RWPE2 (cell line): ENCODE results near the gene CRPPA.

Experiments used
- ATAC-seq: fragments of 200-7000 bp; cut with Tn5 transposase; 3 replicates; pipeline ENCODE4 v1.9.1; 2021; ENCODE audit warnings: low read depth
- DNase-seq: peaks from one replicate; pipeline ENCODE4 v3.0.0-alpha.2; 2020; ENCODE audit warnings: low spot score
- H3K27ac ChIP-seq: fragments of 450-650 bp; 2 replicates; pipeline ENCODE4 v1.5.1; 2017; ENCODE audit warnings: mild to moderate bottlenecking; ENCODE audit not compliant: poor library complexity, severe bottlenecking
- H3K27me3 ChIP-seq: fragments of 250-450 bp; sonication (Bioruptor Pico); 2 replicates; pipeline ENCODE4 v1.5.1; 2021; ENCODE audit warnings: mild to moderate bottlenecking, moderate library complexity; ENCODE audit not compliant: insufficient read depth, poor library complexity, severe bottlenecking
- H3K36me3 ChIP-seq: fragments of 250-450 bp; sonication (Bioruptor Pico); 2 replicates; pipeline ENCODE4 v1.5.1; 2020; ENCODE audit warnings: low read depth, mild to moderate bottlenecking, moderate library complexity
- H3K4me1 ChIP-seq: fragments of 250-450 bp; sonication (Bioruptor Pico); 2 replicates; pipeline ENCODE4 v1.5.1; 2021; ENCODE audit warnings: mild to moderate bottlenecking, moderate library complexity; ENCODE audit not compliant: insufficient read depth, poor library complexity, severe bottlenecking
- H3K4me3 ChIP-seq: fragments of 250-450 bp; sonication (Bioruptor Pico); 2 replicates; pipeline ENCODE4 v1.5.1; 2021; ENCODE audit warnings: mild to moderate bottlenecking, moderate library complexity; ENCODE audit not compliant: severe bottlenecking
- H3K9me3 ChIP-seq: fragments of 250-450 bp; sonication (Bioruptor Pico); 2 replicates; pipeline ENCODE4 v1.5.1; 2021; ENCODE audit warnings: mild to moderate bottlenecking, moderate library complexity; ENCODE audit not compliant: severe bottlenecking
- TF ChIP-seq, protein P1 (sequence below): fragments of 450-650 bp; IDR thresholded peaks from one replicate; pipeline ENCODE4 v1.5.1; 2017; ENCODE audit warnings: mild to moderate bottlenecking, moderate library complexity; ENCODE audit not compliant: poor library complexity, severe bottlenecking

Gene CRPPA

DNA sequence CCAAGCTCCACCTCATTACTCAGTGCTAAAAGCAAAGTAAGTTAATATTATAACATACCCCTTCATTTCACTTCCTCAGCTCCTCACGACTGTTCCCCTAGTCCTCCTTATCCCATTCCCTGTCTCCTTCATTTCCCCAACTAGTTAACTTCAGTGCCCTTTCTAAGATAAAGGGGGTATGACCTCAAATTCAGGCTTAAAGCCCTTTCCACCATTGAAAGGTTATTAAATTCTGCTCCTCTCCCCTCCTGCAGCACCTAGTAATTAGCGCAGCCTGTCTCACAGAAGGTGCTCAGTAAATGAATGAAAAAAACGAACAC is 1.0 kb downstream of the CRPPA start:
- H3K4me3 ChIP-seq = peak overlapping the region; percentile 37
- H3K9me3 ChIP-seq = no peaks in the 10 kb centered on the region
- TF ChIP-seq, protein P1, sequence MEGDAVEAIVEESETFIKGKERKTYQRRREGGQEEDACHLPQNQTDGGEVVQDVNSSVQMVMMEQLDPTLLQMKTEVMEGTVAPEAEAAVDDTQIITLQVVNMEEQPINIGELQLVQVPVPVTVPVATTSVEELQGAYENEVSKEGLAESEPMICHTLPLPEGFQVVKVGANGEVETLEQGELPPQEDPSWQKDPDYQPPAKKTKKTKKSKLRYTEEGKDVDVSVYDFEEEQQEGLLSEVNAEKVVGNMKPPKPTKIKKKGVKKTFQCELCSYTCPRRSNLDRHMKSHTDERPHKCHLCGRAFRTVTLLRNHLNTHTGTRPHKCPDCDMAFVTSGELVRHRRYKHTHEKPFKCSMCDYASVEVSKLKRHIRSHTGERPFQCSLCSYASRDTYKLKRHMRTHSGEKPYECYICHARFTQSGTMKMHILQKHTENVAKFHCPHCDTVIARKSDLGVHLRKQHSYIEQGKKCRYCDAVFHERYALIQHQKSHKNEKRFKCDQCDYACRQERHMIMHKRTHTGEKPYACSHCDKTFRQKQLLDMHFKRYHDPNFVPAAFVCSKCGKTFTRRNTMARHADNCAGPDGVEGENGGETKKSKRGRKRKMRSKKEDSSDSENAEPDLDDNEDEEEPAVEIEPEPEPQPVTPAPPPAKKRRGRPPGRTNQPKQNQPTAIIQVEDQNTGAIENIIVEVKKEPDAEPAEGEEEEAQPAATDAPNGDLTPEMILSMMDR = no peak
- no peak for DNase-seq
- H3K36me3 ChIP-seq = no peaks in the 10 kb centered on the region
- no peaks in the 10 kb centered on the region for H3K27me3 ChIP-seq
- ATAC-seq = no peak
- H3K27ac ChIP-seq = peak overlapping the region; percentile 82
- H3K4me1 ChIP-seq = peaks cover 15% of the 10 kb centered on the region

DNA sequence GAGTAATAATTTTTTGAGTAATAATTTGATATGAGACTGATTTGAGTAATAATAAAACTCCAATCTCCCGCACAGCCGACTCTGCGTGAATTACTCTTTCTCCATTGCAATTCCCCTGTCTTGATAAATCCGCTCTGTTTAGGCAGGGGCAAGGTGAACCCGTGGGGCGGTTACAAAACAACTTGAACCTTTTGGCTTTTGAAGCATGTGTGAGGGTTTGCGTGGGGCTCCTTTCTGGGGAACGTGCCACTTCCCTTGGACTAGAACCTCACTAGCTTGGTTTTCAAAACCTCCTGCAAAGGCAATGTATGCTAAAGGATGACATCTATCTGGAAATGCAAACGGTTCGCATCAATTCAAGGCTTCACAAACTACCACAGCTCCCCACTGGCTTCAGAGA is 1.5 kb downstream of the CRPPA start:
- DNase-seq (no peak), ATAC-seq (no peak)
- H3K36me3 ChIP-seq = no peaks in the 10 kb centered on the region
- H3K9me3 ChIP-seq = no peaks in the 10 kb centered on the region
- no peaks in the 10 kb centered on the region for H3K27me3 ChIP-seq
- peak overlapping the region; percentile 82 for H3K27ac ChIP-seq
- H3K4me1 ChIP-seq = peaks cover 15% of the 10 kb centered on the region
- TF ChIP-seq, protein P1 = no peak
- no peak overlapping the region for H3K4me3 ChIP-seq

DNA sequence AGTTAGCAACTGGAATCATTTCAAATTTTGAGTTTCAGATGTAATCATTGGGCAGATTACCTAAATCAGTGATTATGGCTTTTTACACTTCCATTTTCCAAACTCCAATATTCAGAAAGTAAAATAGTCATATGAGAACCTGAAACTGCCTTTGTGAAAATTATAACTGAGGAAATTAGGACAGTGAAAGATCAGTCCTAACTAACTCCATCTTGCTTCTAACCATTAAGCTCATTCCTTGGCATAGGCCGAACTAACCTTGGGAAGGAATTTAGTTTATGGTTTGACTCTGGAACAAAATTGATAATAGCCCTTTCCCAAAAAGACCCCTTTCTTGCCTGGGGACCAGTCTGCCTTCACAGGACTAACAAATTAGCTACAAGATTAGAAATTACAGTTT is 2.2 kb downstream of the CRPPA start:
- ATAC-seq (no peak), DNase-seq (no peak)
- TF ChIP-seq, protein P1 = no peak
- Histone ChIP-seq H3K27ac (no peak overlapping the region), H3K4me3 (no peak overlapping the region), H3K27me3 (no peaks in the 10 kb centered on the region), H3K4me1 (peaks cover 15% of the 10 kb centered on the region), H3K9me3 (no peaks in the 10 kb centered on the region), H3K36me3 (no peaks in the 10 kb centered on the region)

DNA sequence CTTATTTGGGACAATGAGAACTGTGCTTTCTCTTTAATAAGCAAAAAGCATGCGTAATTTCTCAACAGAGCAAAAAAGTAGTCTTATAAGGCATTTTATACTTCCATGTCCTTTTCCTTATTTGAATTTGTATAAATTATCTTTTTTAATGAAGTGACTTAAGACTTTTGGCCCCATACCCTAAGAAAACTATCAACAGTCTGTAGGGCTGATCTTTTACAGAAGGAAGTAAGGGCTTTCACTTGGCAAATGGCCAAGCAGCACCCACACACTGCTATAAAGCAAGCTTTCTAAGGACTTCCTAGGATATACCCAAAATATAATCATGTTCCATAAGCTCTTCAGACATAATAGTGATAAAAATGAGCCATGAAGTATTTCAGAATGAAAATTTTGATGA is 3.4 kb downstream of the CRPPA start:
- Histone ChIP-seq H3K9me3 (no peaks in the 10 kb centered on the region), H3K36me3 (no peaks in the 10 kb centered on the region), H3K4me3 (no peak overlapping the region), H3K4me1 (peaks cover 15% of the 10 kb centered on the region), H3K27ac (no peak overlapping the region), H3K27me3 (no peaks in the 10 kb centered on the region)
- no peak for ATAC-seq
- TF ChIP-seq, protein P1 = no peak
- no peak for DNase-seq

DNA sequence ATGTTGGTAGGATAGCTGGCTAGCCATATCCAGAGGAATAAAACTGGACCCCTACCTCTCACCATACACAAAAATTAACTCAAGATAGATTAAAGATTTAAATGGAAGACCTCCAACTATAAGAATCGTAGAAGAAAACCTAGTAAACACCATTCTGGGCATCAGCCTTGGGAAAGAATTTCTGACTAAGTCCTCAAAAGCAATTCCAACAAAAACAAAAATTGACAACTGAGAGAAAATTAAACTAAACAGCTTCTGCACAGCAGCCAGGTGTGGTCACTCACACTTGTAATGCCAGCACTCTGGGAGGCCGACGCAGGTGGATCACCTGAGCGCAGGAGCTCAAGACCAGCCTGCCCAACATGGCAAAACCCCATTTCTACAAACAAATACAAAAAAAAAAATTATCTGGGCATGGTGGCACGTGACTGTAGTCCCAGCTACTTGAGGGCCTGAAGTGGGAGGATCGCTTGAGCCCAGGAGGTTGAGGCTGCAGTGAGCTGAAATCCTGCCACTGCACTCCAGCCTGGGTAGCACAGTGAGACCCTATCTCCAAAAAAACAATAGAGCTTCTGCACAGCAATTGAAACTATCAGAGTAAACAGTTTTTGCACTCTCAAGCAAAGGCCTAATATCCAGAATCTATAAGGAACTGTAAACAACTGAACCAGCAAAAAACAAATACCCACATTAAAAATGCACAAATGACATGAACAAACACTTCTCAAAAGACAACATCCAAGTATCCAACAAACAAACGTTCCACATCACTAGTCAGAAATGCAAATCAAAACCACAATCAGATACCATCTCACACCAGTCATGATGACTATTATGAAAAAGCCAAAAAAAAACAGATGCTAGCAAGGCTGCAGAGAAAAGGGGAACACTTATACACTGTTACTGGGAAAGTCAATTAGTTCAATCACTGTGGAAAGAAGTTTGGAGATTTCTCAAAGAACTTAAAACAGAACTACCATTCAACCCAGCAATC is 4.8 kb downstream of the CRPPA start:
- H3K27me3 ChIP-seq = no peaks in the 10 kb centered on the region
- TF ChIP-seq, protein P1 = no peak
- no peak for DNase-seq
- peaks cover 6% of the 10 kb centered on the region for H3K4me1 ChIP-seq
- H3K27ac ChIP-seq = no peak overlapping the region
- ATAC-seq = peak; percentile 3; the same call in 2 of the 3 replicates
- H3K9me3 ChIP-seq = no peaks in the 10 kb centered on the region
- H3K36me3 ChIP-seq = no peaks in the 10 kb centered on the region
- no peak overlapping the region for H3K4me3 ChIP-seq
